GM21390 (cell line): ENCODE measurements around the gene TUBD1.

Source experiments
- ATAC-seq: cut with Tn5 transposase; IDR thresholded peaks from one replicate; pipeline ENCODE4 v1.9.1; 2021; ENCODE audit not compliant: unreplicated experiment

The TUBD1 gene

DNA sequence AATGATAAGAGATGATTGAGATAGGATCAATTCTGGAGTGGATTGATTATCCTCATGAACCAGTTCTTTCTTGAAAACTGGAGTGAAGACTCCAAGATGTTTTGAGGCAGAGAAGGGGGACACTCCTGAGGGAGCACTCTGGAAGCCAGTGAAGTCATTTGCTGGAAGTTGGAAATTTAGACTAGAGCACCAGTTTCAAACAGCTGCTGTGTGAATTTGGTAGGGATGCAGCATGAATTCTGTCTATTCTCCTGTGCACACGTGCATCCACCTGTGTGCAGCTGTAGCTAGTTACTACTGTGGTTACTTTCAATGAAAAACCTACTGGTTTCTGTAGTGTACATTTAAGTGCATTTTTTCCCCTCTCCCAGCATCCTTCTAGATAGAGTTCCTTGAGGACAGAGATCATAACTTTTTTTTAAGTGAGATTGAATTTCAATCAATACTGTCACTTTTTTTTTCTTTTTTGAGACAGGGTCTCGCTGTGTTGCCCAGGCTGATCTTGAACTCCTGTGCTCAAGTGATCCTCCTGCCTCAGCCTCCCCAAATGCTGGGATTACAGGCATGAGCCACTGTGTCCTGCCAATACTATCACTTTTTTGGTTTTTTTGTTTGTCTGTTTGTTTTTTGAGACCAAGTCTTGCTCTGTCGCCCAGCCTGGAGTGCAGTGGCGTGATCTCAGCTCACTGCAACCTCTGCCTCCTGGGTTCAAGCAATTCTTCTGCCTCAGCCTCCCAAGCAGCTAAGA is 65.9 kb downstream of the TUBD1 start:
- no peak for ATAC-seq

DNA sequence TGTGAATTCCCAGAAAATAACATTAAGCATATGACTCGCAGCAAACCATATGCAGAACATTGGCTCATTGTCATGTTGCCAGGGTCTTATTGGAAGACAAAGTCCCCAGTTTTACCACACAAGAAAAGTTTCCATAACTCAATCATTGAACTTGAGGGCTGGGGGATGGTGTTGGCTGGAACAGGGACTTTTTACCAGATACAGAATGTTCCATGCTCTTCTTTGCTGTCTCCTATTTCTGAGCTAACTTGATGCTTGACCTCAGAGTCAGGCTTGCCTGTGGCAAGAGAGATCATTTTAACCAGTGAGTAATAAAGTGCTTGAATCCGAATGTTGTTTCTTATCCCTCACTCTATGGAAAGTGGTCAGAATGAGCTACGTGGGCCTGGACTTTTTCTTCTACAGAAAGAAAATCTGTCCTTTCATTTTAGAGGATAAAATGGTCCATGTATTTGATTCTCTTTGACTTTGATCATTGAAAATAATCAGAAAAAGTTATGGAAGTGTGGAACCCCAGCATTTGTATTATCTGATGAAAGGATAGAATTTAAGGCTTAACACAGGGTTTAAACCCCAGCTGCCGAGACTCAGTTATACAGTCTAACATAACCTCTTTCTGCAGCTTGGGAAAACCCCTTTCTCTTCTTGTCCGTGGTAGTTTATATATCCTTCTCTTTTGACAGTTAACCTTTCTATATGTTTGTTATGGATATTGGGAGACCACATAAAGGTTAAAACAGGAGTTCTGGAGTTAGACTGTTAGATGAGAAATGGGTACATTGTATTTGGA is 67.0 kb downstream of the TUBD1 start:
- no peak for ATAC-seq

DNA sequence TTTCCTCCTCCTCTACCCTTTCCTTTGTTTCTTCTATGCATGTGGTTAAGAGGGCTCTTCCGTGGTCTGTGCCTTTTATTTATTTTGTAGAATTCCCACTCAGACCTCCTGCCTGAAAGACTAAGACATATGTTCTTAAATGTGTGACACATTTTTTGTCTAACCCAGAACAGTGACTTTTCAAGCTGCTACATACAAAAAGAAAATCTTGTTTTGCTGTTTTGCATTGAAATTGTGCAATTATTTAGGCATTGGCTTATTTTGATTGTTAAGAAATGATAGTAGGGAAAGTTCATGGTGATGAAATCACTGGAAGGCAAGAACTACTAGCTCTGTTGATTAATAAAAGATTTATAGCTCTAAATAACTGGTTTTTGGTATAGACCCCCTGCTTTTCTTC is 76.8 kb downstream of the TUBD1 start:
- ATAC-seq: no peak

DNA sequence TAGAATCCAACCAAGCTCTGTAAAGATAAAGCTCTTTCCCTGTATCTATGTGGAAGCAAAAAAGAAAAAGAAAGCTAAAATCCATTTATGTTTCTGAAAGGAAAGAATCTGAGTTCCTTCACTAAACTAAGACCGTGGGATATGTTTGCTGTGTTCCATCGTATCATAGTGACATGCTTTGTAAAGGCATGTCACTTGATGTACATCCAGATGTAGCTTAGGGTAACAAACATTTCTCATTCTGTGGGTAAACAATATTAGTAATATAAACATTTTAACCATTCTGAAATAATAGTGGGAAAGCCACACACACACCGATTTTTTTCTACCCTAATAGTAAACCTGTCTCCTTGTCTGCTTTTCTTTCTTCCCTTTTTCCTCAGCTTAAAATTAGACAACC is 78.1 kb downstream of the TUBD1 start:
- no peak for ATAC-seq

DNA sequence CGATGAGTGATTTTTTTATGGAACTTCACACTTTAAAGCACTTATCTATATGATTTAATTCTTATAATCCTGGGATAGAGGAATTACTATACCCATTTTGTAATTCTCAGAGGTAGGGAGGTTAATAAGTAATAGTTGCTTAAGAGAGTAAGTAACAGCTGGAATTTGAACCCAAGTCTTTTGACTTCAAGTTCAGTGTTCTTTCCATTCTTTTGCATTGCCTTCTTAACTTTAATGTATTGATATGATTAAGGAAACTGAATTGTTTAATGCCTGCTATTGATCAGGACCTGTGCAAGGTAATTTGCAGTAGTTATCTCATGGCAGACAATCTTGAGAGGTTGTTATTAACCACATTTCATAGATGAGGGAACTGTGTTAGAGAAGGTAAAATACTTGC is 78.5 kb downstream of the TUBD1 start:
- ATAC-seq: no peak

DNA sequence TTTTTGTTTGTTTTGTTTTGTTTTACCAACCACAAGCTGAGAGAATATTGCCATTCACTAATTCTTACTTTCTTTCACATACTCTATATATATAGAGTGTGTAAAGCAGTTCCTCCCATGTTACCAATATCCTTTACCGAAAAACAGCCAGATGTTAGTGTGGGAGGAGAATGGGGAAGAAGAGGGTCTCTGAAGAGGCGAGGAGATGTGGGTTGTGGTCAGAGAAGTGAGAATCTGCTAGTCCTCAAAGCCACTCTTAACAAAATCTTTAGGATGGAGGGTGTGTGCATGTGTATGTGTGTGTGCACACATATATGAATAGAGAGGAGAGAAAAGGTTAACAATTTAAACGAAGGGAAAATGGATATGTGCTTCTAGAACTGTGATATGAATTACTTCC is 80.6 kb downstream of the TUBD1 start:
- no peak for ATAC-seq

DNA sequence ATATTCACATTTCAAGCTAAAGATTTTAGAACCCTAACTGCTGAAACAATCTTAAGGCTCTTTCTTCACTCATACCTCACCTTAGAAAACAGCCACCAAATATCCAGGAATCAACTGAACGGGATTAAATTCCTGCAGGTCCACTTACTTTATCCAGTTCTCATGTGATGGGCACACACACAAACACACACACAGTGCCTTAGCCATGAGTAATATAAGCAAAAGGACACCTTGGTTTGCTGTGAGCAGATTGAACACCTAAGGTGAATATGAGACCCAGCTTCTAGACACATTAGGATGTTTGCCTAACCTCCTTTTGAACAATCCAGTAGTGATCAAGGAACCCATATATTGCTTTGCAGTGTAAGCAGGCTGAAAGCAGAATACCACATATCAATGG is 81.5 kb downstream of the TUBD1 start:
- no peak for ATAC-seq

DNA sequence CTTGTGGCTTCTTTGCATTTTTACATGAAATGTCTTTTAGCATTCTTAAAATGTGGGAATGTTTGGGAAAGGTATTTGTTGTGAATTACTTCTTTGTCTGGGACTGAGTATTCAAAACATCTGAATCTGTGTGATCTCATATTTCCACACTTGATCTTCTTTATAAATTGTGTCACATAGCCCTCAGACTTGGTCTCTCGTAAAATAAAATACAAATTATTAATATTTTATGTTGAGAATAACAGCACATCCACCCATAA is 81.9 kb downstream of the TUBD1 start:
- no peak for ATAC-seq
